Posterior vena cava (tissue), 2 donors: Measurements from ENCODE around the gene MAP3K21. TPM values are rescaled to one million over a fixed set of nuclear protein-coding genes. Genes with fewer than 3 reads are reported as not detected.

Experiments used
- DNase-seq: peaks from one replicate; pipeline ENCODE4 v3.0.0-alpha.2; 2020; ENCODE audit warnings: low spot score
- intact Hi-C, 2 donors: fragments of 100-400 bp; cut with DNase I; formaldehyde crosslinking; loops; one replicate each; pipeline versions ENCODE4 v1.14.1 to v1.14.2; 2022 to 2023
- total RNA-seq, 2 donors: library from RNA; stranded (reverse); fragmentation: NEBNext Ultra II Directional; extraction: Animal tissue kit (Norgen Biotek cat#: 25700); gene quantifications; one replicate each; pipeline ENCODE4 v1.2.1, GENCODE V29; 2021
- donor health status: DM: yes; HTN: yes; CAD: no.
- donor health status: DM: yes; HTN: yes; CAD: no.

Gene MAP3K21
- total RNA-seq, 2 donors from 2014 or later = 0.19 to 0.29 TPM

DNA sequence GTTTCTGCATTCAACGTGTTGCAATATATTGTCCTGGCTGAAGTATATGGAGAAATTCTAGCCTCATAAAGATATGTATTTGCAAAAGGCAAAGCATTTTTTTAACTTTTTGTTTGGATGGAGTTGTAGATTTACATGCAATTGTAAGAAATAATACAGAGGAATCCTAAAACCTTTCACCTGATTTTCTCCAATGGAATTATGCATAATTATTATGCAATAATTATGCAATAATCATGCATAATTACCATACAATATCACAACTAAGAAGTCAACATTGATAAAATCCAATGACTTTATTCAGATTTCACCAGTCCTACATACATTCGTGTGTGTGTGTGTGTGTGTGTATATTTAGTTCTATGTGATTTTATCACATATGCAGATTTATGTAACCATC lies 7.5 kb upstream of the MAP3K21 start:
- intact Hi-C loops = no loop called here
- no peak for DNase-seq

DNA sequence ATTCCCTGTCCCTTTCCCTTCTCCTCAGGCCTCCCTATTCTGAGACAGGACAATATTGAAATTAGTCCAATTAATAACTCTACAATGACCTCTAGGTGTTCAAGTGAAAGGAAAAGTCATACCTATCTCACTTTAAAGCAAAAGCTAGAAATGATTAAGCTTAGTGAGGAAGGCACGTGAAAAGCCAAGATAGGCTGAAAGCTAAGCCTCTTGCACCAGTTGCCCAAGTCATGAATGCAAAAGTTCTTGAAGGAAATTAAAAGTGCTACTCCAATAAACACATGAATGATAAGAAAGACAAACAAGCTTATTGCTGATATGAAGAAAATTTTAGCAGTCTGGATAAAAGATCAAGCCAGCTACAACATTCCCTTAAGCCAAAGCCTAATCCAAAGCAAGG lies 3.8 kb upstream of the MAP3K21 start:
- DNase-seq = no peak
- intact Hi-C loops = no loop called here

DNA sequence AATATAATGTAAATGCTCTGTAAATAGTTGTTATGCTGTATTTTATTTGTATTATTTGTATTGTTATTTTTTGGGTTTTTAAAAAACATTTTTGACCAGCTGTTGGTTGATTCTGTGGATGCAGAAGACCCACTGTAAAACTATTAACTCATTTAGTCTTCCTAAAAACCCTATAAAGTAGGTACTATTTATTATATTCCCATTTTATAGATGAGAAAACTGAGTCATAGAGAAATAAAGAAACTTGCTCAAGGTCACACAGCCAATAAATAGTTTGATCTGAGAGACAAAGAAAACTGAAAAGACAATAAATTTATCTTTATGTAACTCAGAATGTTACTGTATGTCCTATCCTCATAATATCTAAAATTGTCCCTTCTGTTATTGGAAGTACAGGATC lies 1.2 kb upstream of the MAP3K21 start:
- intact Hi-C loops = no loop called here
- no peak for DNase-seq

DNA sequence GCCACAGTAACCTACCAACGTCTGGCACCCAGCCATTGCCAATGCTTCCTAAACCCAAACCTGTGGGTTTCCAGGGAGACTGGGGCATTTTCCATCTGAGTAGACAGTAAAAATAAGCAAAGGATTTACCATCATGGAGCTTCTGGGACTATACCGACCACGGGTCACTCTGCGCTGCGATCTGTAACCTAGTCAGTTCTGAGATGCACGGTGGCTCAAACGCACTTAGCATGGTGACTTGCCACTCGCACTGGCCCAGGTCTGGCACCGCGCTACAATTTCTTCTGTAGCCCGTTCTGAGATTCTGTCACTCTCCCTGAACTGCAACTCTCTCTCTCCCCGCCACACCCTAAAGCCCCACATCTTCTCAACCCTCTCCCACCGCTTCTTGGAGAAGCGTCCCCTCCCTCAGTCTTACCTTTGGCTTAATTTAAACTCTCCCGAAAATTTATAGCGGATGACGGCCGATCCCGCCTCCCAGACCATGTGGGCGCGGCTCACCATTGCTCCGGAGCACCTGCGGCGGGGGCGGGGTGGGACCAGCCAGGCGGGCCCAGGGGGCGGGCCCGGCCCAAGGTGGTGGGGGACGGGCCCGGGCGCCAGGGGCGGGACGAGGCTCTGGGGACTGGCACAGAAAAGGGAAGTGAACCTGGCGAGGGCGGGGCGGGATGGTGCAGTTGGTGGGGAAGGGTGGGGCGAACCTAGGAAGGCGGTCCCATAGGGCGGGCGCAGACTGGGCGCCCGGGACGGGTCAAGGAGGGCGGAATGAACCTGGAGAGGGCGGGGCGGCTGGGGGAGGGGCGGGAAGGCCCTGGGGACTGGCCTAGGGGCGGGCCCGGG lies 493 bp upstream of the MAP3K21 start:
- peak; percentile 94 for DNase-seq
- intact Hi-C loops = no loop called here

DNA sequence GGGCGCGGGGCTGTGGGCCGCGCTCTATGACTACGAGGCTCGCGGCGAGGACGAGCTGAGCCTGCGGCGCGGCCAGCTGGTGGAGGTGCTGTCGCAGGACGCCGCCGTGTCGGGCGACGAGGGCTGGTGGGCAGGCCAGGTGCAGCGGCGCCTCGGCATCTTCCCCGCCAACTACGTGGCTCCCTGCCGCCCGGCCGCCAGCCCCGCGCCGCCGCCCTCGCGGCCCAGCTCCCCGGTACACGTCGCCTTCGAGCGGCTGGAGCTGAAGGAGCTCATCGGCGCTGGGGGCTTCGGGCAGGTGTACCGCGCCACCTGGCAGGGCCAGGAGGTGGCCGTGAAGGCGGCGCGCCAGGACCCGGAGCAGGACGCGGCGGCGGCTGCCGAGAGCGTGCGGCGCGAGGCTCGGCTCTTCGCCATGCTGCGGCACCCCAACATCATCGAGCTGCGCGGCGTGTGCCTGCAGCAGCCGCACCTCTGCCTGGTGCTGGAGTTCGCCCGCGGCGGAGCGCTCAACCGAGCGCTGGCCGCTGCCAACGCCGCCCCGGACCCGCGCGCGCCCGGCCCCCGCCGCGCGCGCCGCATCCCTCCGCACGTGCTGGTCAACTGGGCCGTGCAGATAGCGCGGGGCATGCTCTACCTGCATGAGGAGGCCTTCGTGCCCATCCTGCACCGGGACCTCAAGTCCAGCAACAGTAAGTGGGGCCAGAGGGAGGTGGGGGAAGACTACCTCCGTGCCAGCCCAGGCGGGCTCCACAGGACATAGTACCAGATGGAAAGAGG lies 808 bp downstream of the MAP3K21 start:
- intact Hi-C loops = no loop called here
- DNase-seq = peak; percentile 79

DNA sequence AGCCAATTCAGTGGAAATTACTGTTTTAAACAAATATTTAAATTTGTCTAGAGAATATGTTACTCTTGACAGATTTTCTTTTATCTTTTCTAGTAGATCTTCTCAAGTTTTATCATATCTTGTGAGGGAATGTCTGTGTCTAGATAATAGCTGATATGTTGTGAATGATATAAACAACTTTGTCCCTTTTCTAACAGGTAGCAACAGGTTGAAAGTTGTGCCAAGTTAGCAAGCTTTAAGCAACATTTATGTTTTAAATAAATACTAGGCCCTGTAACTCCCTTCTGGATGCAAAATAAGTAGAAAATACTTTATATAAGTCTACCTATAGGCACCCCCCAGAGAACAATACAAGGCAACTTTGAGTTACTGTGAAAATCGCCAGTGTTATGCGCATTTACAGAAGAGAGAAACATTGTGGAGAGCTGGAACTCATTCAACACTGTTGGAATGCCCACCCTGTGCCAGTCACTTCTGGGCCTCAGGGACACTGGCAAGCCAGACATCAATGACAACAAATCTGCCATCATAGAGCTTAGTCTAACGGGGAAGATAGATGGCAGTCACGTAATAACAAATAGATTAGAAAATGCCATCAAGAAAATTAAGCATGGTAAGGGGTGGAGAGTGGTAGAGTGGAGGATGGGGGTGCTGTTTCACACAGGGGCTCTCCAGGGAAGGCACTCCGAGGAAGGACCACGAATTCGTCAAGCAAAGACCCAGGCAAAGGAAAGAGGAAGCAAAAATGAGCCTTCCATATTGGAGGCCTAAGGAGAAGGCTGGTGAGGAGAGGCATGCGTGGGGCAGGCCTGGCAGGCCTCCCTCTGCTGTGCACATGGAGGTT lies 4.4 kb downstream of the MAP3K21 start:
- intact Hi-C loops = no loop called here
- no peak for DNase-seq

DNA sequence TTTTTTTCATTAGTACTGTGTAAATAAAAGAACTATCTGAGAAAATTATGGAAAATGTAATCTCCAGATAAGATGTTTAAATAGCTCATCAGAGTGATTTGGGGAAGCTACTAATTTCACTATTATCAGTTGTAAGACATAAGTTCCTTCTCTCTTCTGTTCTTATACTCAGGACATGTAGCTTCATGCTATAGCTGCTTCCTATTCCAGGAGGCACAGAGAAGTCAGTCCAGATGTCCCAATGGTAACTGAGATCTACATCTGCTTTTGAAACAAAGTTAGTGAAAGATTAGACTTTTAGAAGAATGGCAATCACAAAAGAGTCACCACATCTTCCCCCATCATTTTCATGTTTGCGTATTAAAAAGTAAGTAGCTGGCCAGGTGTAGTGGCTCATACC lies 5.6 kb downstream of the MAP3K21 start:
- DNase-seq = no peak
- intact Hi-C loops = no loop called here

DNA sequence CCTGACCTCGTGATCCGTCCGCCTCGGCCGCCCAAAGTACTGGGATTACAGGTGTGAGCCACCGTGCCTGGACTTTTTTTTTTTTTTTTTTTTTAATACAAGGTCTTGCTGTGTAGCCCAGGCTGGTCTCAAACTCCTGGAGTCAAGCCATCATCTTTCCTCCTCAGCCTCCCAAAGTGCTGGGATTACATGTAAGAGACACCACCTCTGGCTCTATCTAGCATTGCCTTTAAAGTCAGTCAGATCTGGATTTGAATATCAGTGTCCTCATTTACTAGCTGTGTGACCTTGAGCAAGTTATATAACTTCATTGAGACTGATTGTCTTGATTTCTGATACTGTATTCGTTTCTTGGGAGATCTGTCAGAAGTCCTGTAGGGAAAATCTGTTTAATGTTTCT lies 6.6 kb downstream of the MAP3K21 start:
- no peak for DNase-seq

DNA sequence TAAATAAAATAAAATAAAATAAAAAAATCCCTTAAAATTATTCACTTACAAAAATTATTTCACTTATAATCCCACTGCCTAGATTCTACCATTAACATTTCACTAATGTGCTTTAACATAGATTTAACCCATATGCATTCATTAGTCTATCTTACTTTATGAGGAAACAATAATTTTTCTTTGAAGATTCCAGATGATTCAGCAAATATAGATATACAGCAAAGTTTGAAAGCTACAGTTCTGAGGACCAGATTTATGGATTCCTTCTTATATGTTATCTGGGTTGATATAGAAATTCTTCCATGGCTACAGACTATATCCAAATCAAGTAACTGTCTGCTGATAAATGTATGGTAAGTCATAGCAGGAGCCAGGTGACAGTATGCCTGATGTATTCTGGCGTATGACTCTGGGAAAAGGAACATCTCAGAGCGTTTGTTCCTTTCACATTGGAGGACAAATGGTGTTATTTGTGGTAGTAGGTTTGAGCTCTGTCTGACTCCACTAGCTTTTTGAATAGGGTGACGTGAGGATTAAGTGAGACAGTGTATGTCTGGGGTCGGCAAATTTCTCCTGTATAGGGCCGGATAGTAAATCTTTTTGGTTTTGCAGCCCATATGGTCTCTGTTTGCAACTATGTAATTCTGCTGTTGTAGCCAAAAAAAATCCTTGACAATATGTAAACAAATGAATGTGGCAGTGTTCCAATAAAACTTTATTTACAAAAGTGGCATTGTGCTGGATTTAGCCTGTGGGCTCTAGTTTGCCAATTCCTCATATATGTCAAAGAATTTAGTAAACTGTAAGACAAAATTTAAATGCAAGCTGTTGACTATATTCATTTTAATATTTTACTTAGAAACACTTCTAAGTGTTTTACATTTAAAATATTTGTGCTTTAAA lies 9.3 kb downstream of the MAP3K21 start:
- intact Hi-C loops = no loop called here
- no peak for DNase-seq

More for the DNA sequence above, 6.6 kb downstream of the MAP3K21 start:
- intact Hi-C loops = no loop called here

DNA sequence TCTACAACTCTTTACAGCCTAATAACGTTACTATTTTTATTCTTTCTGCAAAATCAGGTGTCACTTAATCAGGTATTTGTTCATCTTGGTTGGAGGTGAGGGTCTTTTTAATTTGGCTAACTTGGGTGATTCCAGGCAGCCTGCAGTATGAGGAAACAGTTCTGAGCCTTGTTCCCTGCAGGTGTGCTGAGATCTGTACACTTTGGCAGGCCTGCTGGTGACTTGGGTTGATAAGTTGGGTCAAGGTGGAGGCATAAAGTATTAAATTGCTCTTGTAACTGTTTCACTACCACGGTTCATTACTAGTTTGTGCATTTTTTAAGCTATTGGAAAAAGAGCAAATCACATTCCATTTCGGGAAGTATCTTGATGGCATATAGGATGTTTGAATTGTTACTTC lies 10.0 kb downstream of the MAP3K21 start:
- no peak for DNase-seq
- intact Hi-C loops = no loop called here

DNA sequence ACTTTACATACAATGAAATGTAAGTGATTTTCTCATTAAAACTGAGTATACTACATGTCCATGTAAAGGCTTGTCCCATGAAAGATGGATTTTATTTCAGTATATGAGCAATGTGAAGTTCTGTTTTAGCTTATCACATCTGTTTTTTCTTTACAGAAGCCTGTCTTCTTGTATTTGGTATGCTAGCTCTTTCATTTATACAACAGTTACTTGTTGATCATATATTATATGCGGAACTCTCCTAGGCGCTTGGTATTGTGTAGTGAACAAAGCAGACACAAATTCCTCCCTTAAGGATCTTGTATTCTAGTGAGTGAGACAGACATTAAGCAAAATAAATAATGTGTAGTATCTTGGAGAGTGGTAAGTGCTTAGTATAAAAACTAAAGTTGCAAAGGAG lies 10.6 kb downstream of the MAP3K21 start:
- intact Hi-C loops = no loop called here
- no peak for DNase-seq

DNA sequence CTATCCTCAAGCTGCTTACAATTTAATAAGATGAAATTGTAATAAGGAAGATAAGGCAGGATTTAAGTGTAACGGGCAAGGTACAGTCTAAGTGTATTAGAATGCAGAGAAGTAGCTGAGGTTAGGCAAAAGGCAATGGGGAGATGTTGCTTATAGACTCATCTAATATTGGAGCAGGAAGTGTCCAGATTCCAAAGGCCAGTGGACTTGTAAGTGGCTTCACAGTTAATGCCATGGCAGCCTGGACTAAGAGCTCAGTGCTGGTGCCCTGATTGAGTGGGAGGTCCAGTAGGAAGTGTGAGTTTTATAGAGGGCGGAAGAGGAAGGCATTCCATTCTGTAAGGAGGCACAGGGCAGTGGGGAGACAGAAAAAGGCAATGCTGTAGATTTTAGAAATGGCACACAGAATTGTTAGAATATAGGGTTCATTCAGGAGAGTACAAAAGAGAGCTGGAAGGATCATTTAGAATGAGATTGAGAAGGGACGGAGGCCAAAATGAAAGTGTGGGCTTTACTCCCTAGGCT lies 12.6 kb downstream of the MAP3K21 start:
- intact Hi-C loops = no loop called here
- no peak for DNase-seq

DNA sequence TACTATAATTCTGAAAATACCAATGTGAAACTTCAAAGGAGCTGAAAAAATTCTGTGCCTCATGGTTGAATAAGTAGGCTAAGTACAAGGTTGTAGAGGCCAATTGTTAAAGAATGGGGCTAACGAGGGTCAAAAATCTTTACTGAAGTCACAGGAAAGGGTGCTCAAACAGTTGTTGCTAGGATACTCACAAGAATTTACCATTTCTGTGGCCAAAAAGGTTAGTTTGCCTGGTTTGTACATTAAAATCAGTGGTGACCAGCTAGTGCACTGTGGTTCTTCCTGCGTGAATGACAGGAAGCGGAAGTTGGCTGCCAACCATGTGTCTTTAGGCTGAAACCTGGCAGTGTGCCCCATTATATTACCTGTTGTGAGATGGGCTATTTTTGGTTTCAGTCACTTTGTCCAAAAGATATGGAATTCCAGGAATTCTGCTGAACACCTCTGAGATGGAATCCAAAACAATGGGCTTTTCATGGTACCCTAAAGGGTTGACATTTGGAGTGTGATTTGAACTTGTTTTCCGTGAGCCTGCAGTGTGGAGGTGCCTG lies 13.5 kb downstream of the MAP3K21 start:
- intact Hi-C loops = no loop called here
- no peak for DNase-seq

DNA sequence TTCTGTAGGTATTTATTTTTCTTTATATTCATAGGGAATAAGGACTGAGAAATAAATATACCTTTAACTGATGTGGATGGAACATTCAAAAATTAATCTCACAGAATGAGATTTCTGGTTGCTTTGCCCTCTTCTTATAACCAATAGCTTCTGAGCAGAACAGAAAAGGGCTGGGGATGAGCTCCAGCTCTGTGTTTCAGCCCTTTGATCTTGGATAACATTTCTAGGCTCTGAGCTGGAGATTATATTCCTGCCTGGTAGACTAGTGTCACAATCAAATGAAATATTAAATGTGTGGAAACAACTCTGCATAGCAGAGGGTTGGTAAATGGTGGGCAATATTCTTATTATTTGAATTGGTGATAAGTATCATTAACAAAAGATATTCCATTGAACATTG lies 14.6 kb downstream of the MAP3K21 start:
- intact Hi-C loops = no loop called here
- no peak for DNase-seq

DNA sequence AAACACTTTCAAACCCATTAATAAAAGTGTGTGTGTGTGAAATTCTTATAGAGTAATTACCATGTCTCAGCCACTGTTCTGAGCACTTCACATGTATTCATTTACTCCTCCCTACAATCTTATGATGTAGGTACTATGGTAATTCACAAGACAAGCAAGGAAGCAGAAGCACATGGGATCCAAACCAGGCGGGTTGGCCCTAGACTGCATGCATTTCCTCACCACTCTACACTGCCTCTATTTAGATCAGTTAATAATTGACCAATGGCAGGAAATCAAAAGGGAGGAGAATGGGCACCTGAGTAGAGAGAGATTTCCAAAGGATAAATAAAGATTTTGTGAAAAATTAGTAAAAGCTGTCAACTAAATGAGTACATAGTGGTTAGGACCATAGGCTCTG lies 15.7 kb downstream of the MAP3K21 start:
- DNase-seq = no peak
- intact Hi-C loops = no loop called here

DNA sequence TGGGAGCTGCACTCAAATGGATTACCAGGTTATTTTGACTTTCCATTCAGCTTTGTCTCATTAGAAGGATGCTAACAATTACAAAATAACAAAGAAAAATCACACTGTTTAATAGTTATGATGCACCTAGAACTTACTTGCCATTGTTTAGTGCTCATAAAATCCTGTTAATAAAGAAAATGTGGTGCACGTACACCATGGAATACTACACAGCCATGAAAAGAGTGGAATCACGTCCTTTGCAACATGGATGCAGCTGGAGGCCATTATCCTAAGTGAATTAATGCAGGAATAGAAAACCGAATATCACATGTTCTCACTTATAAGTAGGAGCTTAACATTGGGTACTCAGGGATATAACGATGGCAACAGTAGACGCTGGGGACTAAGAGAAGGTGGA lies 19.8 kb downstream of the MAP3K21 start:
- intact Hi-C loops = no loop called here
- DNase-seq = no peak

DNA sequence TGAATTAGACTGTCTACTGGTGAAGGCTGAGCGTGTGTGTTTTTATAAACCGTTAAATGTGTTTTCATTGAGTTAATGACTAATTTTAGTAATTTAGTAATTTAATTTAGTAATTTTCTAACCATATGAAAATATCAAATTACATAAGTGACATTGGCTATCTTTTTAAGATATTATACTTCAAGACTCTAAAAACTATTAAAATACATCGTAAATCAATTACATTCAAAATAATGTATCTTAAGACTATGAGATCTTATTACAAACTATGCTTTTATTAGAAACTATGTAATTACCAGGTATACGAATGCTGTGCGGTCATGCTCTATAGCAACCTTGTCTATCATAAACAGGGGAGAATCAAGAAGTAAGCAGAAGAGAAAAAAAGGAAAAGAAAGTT lies 21.6 kb downstream of the MAP3K21 start:
- no peak for DNase-seq
- intact Hi-C loops = no loop called here

DNA sequence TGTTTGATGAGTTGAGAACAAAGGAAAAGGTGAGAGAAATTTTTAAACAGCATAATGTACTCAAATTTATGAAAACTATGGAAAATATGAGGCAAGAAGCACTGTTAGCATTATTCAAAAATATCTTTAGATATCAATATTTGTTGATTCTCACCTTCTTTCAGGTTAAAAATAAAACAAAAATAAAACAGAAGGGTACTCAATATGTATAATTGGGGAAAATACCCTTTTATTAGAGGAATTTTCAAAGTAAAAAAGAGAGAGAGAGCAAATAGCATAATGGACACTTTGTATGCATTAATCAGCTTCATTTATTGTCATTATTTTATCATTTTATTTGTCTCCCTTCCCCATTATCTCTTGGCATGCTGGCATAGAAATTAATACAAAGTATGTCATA lies 27.5 kb downstream of the MAP3K21 start:
- intact Hi-C loops = no loop called here
- DNase-seq = no peak
